T-helper 17 cell (primary cell): ENCODE data around the gene ARHGAP28. TPM values are rescaled to one million over a fixed set of nuclear protein-coding genes. Genes with fewer than 3 reads are reported as not detected.

Experiments
- ATAC-seq: fragments of 150-1000 bp; cut with Tn5 transposase; 2 replicates; pipeline ENCODE4 v1.10.0; 2021; ENCODE audit warnings: mild to moderate bottlenecking, moderate library complexity
- DNase-seq, 3 donors: peaks; one replicate each; pipeline versions ENCODE4 v3.0.0 to v3.0.0-alpha.2; 2020 to 2021
- H3K9me3 ChIP-seq: one replicate; pipeline ENCODE4 v1.7.0; 2013; ENCODE audit warnings: low read length, mild to moderate bottlenecking; ENCODE audit not compliant: control insufficient read depth, poor library complexity, severe bottlenecking
- H3K27ac Mint-ChIP-seq: one replicate; pipeline ENCODE4 v1.8.0; 2022; ENCODE audit warnings: mild to moderate bottlenecking, moderate library complexity, mixed read lengths
- H3K27me3 Mint-ChIP-seq: one replicate; pipeline ENCODE4 v1.8.0; 2022; ENCODE audit warnings: mixed read lengths
- H3K36me3 Mint-ChIP-seq: one replicate; pipeline ENCODE4 v1.8.0; 2022; ENCODE audit warnings: low read depth, mixed read lengths
- H3K4me1 Mint-ChIP-seq: one replicate; pipeline ENCODE4 v1.8.0; 2022; ENCODE audit warnings: mild to moderate bottlenecking, mixed read lengths
- H3K4me3 Mint-ChIP-seq: one replicate; pipeline ENCODE4 v1.8.0; 2022; ENCODE audit warnings: mild to moderate bottlenecking, moderate library complexity, mixed read lengths
- total RNA-seq, 4 donors: library from RNA in 2 of 4; stranded (reverse) in 2 of 4; gene quantifications; one replicate each; pipeline ENCODE4 v1.2.3 and lab custom pipeline; 2022 to 2026

Gene ARHGAP28
- total RNA-seq, 2 donors from 2014 or later = not detected

DNA sequence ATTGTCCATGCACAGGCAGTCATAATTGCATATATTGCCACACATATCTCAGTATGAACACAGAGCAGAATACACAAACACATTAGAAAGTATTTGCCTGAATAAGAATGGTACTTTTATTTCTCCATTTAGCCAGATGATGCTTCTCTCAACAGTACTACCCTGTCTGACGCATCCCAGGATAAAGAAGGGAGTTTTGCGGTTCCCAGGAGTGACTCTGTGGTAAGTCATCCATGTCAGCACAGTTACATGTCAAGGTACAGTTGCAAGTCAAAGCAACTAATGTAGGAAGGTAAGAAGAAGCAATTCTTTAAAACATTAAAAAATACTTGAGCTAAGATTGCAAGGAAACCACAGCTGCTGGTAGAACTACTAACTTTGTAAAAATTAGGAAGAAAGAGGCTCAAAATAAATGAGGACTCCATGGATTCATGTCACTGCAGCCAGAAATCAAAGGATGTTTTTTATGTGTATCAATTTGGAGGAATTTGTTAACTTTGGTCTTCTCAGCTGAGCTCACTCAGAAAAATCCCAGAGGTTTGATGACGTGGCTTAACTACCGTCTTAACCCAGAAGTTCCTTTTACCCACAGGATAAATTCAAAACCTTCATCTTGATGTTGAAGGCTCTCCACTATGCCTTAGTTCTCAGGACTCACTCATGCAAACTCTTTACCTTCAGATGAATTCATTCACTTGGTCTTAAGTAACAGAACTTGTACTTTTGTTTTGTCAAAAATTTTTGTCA, 130.3 kb downstream of the ARHGAP28 start:
- no peak overlapping the region for H3K27ac Mint-ChIP-seq
- H3K9me3 ChIP-seq = no peaks in the 10 kb centered on the region
- H3K4me1 Mint-ChIP-seq = no peaks in the 10 kb centered on the region
- no peaks in the 10 kb centered on the region for H3K27me3 Mint-ChIP-seq
- no peaks in the 10 kb centered on the region for H3K36me3 Mint-ChIP-seq
- DNase-seq (no peak), ATAC-seq (no peak)
- H3K4me3 Mint-ChIP-seq = no peak overlapping the region

DNA sequence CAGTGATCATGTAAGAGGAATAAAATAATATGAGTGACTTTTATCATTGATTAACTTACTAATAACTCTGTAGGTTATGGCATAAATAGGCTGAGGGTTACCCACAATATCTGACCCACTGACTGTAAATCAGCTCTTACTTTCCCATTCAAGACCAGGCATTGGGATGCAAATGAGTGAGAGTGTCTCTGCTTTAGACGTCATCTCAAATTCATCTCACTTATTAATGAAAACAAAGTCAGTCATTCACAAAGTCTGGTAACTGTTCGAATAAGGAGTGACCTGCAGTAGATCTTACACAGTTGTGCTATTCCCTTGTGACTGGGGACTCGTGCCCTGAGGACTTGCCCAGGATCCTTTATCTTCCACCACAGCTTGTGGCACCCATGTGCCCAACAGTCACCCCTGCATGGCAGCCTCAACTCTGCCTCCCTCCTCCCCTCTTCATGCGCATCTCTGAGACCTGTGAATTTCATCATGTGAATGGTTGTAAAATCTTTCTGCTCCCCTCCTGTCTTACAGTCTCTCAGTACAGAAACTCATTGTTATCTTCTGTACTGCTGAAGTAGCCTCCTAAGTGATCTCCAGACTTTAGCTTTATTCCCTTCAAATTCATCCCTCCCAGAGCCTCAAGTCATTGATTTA, 131.4 kb downstream of the ARHGAP28 start:
- ATAC-seq (no peak), DNase-seq (no peak)
- Mint-ChIP-seq H3K27ac (no peak overlapping the region), H3K36me3 (no peaks in the 10 kb centered on the region), H3K4me1 (no peaks in the 10 kb centered on the region), H3K27me3 (no peaks in the 10 kb centered on the region), H3K4me3 (no peak overlapping the region)
- no peaks in the 10 kb centered on the region for H3K9me3 ChIP-seq

DNA sequence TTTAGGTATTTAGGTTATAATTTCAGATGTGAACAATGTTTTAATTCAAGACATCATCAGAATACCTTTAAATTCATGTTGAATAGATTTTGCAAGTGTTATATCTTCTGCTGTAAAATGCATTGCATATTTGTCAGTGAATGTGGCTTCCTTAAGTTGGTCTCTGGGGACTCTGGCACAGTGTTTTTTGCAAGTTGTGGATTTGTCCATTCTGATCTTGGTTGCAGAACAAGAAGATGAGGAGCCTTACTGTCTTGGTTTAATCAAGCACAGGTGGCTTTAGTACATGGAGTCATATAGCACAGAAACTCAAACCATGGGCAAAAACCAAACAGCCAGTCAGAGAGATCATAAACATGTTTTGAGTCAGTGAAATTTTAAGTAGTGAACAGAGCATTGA, 135.7 kb downstream of the ARHGAP28 start:
- Mint-ChIP-seq H3K27me3 (no peaks in the 10 kb centered on the region), H3K4me1 (no peaks in the 10 kb centered on the region), H3K4me3 (no peak overlapping the region), H3K36me3 (no peaks in the 10 kb centered on the region), H3K27ac (no peak overlapping the region)
- DNase-seq (no peak), ATAC-seq (no peak)
- H3K9me3 ChIP-seq = no peaks in the 10 kb centered on the region

DNA sequence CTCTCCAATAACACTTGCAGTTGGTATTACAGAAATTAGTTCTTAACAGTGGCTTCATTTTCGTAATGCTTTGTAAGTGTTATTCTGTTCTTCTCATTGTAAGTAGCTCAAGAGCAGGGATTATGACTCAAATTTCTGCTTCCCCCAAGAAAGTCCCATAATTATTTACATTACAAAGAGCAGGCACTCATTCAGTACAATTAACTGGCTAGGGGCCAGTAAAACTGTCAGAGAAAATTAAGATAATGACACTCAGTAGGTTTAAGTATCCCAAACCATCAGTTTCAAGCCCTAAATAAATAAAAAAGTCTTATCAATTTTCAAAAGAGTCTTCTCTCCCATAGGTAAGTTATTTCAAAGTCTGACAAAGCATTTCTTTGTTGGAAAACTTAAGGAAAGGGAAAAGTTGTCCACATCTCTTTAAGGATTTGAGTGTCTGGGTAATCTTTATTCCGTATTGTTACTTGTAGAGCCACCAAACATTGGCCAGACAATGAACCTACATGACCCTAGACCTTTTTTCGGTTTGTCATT, 137.1 kb downstream of the ARHGAP28 start:
- no peak for ATAC-seq

DNA sequence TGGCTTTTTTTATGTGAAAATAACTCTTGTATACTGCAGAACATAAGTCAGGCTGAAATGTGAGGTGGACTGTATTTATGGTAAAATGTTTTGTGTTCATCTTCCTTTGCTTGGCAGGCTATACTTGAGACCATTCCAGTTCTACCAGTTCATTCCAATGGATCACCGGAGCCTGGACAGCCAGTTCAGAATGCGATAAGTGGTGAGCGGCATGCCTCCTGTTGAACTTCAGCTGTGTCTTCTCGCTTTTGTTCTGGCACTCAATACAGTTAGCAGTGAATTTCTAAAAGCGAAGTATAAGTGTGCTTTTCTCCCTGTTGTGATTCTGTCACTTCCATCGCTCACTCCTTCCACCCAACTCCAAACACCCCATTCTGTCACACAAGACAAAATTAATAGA, 138.5 kb downstream of the ARHGAP28 start:
- H3K4me1 Mint-ChIP-seq = no peaks in the 10 kb centered on the region
- H3K27ac Mint-ChIP-seq = no peak overlapping the region
- H3K27me3 Mint-ChIP-seq = no peaks in the 10 kb centered on the region
- H3K36me3 Mint-ChIP-seq = no peaks in the 10 kb centered on the region
- no peak for ATAC-seq
- H3K4me3 Mint-ChIP-seq = no peak overlapping the region
- no peak for DNase-seq
- no peaks in the 10 kb centered on the region for H3K9me3 ChIP-seq

More for the DNA sequence above, 137.1 kb downstream of the ARHGAP28 start:
- H3K4me3 Mint-ChIP-seq = no peak overlapping the region
- no peaks in the 10 kb centered on the region for H3K4me1 Mint-ChIP-seq
- H3K36me3 Mint-ChIP-seq = no peaks in the 10 kb centered on the region
- H3K27me3 Mint-ChIP-seq = no peaks in the 10 kb centered on the region
- H3K9me3 ChIP-seq = no peaks in the 10 kb centered on the region
- H3K27ac Mint-ChIP-seq = no peak overlapping the region
- no peak for DNase-seq

DNA sequence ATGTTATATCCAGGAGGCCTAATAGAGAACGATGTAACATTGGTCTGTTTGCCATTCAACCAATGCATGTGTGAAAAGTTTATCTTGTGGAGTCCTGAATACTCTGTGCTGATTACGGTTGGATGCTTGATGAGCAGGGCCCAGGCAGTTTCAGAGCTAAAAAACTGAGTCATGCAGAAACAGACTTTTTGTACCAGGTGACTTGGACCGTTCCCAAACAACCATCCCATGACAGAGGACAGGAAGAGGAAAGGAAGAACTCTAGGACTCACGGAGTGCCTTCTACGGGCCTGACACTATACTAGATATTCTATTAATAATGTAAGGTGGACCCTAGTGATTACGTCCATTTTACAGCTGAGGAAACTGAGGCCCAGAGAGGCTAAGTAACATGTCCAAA, 142.1 kb downstream of the ARHGAP28 start:
- Mint-ChIP-seq H3K27me3 (no peaks in the 10 kb centered on the region), H3K4me3 (no peak overlapping the region), H3K4me1 (no peaks in the 10 kb centered on the region), H3K36me3 (no peaks in the 10 kb centered on the region), H3K27ac (no peak overlapping the region)
- DNase-seq (no peak), ATAC-seq (no peak)
- no peaks in the 10 kb centered on the region for H3K9me3 ChIP-seq

DNA sequence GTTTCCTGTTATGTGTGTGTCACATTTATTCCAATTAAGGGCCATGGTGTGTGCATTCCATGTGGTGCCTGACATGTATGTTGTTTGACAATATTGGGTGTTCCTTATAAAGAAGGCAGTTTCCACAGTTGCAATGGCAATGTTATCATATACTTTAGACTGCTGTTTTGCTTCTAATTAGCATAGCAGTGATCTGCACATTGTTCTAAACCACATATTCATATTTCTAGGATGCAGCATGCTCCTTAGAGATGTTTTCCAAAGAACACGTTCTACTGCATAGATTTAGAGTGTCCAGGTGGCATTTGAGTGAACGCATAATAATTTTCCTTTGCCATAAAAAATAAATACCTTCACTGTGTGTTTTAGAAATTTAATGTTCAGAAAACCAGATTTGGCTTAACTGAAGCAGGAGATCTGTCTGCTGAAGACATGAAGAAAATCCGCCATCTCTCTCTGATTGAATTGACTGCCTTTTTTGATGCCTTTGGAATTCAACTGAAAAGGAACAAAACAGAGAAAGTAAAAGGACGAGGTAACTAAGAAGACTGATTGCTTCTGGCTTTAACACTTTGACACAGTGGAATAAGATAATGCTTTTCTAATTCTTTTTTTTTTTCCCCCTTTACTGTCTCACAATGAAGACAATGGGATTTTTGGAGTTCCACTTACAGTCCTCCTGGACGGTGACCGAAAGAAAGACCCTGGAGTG, 143.7 kb downstream of the ARHGAP28 start:
- Mint-ChIP-seq H3K36me3 (no peaks in the 10 kb centered on the region), H3K4me3 (no peak overlapping the region), H3K27me3 (no peaks in the 10 kb centered on the region), H3K27ac (no peak overlapping the region), H3K4me1 (no peaks in the 10 kb centered on the region)
- DNase-seq = no peak
- no peak for ATAC-seq
- no peaks in the 10 kb centered on the region for H3K9me3 ChIP-seq

DNA sequence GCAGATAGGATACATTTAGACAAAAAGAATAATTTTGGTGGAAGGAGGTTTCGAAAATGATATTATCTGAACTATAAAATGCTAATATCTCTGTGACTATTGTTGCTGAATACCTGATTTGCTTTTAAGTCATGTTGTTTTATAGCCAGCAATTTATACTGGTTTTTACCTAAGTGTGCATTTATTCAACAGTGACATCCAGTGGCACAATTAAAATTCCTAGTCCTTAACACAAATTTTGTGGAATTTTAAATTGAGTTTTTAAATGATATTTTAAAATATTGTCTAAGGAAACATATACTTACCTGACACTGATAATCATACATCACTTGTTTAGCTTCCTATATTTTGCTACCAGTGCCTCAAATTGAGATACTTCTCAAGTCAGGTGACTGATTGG, 144.8 kb downstream of the ARHGAP28 start:
- no peaks in the 10 kb centered on the region for H3K9me3 ChIP-seq
- Mint-ChIP-seq H3K27me3 (no peaks in the 10 kb centered on the region), H3K27ac (no peak overlapping the region), H3K4me1 (no peaks in the 10 kb centered on the region), H3K4me3 (no peak overlapping the region), H3K36me3 (no peaks in the 10 kb centered on the region)
- ATAC-seq = no peak
- no peak for DNase-seq

DNA sequence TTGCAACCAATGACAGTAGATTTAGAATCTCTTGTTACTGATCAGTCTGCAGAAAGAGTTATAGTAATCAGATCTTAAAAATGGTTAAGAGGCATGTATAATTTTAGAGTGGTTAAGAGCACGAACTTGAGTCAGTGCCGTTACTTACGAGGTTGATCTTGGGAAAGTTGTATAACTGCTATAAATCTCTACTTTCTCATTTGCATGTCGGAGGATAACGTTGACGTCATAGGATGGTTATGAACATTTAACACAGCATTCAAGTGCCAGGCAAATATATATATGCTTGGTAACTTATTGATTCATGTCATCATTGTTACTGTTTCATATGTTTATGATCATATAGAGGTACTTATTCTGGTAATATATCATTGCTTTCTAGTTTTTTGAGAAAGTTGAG, 146.2 kb downstream of the ARHGAP28 start:
- no peaks in the 10 kb centered on the region for H3K27me3 Mint-ChIP-seq
- H3K4me1 Mint-ChIP-seq = no peaks in the 10 kb centered on the region
- H3K27ac Mint-ChIP-seq = no peak overlapping the region
- no peak for DNase-seq
- no peaks in the 10 kb centered on the region for H3K36me3 Mint-ChIP-seq
- no peaks in the 10 kb centered on the region for H3K9me3 ChIP-seq
- no peak for ATAC-seq
- no peak overlapping the region for H3K4me3 Mint-ChIP-seq

DNA sequence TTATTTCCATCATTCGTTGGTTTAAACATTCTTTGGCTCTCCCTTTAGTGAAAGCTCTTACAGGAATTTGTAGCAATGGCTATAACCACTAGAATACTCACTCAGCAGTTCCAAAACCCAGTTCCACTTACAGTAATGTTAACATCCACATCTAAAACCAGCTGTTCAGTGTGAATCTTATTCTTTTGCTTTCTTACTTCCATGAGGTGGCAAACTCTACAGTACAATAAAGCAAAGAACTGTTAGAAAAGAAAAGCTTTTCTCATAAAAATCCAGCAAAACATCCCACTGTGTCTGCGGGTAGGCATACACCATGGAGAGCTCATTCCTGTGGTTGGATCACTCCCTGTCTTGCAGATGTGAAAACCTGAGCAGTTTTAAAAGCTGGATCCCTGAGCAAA, 147.1 kb downstream of the ARHGAP28 start:
- no peak for DNase-seq
- H3K36me3 Mint-ChIP-seq = no peaks in the 10 kb centered on the region
- H3K4me3 Mint-ChIP-seq = no peak overlapping the region
- ATAC-seq = no peak
- H3K27ac Mint-ChIP-seq = no peak overlapping the region
- H3K27me3 Mint-ChIP-seq = no peaks in the 10 kb centered on the region
- no peaks in the 10 kb centered on the region for H3K9me3 ChIP-seq
- H3K4me1 Mint-ChIP-seq = no peaks in the 10 kb centered on the region

DNA sequence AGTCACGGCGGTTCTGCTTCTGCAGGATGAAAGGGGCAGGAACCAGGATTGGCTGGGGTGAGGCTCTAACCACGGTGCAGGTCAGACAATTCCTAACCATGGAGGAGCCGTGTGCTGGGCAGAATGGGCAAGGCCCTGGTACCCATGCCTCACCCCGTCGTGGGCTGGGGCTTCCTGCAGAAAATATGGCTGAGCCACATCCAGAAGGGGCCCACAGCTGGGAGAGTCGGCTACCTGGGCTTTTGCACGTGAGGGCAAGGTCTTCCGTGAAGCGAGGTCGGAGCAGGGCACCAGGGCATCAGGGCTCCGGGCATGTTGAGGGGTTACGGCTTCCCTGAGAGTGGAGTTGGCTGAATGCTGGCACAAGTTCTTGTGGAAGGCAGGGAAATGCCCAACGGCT, 147.8 kb downstream of the ARHGAP28 start:
- Mint-ChIP-seq H3K4me1 (no peaks in the 10 kb centered on the region), H3K27ac (no peak overlapping the region), H3K36me3 (no peaks in the 10 kb centered on the region), H3K27me3 (no peaks in the 10 kb centered on the region), H3K4me3 (no peak overlapping the region)
- DNase-seq (no peak), ATAC-seq (no peak)
- H3K9me3 ChIP-seq = no peaks in the 10 kb centered on the region

DNA sequence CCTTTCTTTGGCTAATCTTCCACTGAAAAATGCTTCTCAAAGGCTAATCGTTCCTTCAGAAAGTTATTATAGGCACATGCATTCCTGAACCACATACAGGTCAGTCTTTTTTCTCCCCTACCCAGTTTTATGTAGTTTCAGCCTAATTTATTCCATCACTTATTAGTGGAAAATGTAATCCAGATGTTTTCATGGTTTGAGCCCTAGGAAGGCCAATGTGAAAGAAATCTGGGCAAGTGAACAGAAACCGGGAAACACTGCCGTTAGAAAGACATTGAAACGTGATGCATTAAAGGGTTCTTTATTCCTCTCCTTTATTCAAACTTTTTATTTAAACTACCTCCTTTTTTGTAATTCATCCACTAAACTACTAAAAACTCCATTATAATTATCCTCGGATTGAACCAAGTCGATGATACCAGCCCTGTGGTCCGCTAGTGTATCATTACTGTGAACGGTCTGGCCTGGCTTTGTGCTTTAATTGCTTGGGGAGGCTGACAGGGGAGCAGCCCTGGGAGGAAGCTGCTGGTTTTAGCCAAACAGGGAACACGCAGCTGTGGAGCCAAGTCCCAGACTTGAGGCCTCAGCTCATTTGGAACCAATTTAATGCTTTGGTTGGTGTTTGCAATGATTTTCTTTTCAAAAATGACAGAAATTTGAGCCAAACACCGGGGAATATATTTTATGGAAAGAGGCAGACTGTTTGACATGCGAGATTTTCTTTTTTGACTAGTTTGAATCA, 149.2 kb downstream of the ARHGAP28 start:
- DNase-seq (no peak), ATAC-seq (no peak)
- Mint-ChIP-seq H3K4me3 (no peak overlapping the region), H3K27ac (no peak overlapping the region), H3K36me3 (no peaks in the 10 kb centered on the region), H3K27me3 (no peaks in the 10 kb centered on the region), H3K4me1 (no peaks in the 10 kb centered on the region)
- no peaks in the 10 kb centered on the region for H3K9me3 ChIP-seq
